Memory B cell (primary cell): ENCODE measurements around the gene SELENOM.

Experiments used
- ATAC-seq: fragments of 150-1000 bp; cut with Tn5 transposase; 2 replicates; pipeline ENCODE4 v1.10.0; 2021; ENCODE audit warnings: low read depth, mild to moderate bottlenecking, moderate library complexity
- DNase-seq, 2 donors: peaks; one replicate each; pipeline ENCODE4 v3.0.0; 2022; ENCODE audit warnings: low spot score in 2 of 2
- H3K27ac Mint-ChIP-seq: one replicate; pipeline ENCODE4 v1.8.0; 2022; ENCODE audit warnings: mild to moderate bottlenecking, moderate library complexity, mixed read lengths
- H3K27me3 Mint-ChIP-seq: one replicate; pipeline ENCODE4 v1.8.0; 2022; ENCODE audit warnings: mixed read lengths
- H3K36me3 Mint-ChIP-seq: one replicate; pipeline ENCODE4 v1.8.0; 2022; ENCODE audit warnings: mild to moderate bottlenecking, mixed read lengths
- H3K4me1 Mint-ChIP-seq: one replicate; pipeline ENCODE4 v1.8.0; 2022; ENCODE audit warnings: mixed read lengths
- H3K4me3 Mint-ChIP-seq: one replicate; pipeline ENCODE4 v1.8.0; 2022; ENCODE audit warnings: mild to moderate bottlenecking, moderate library complexity, mixed read lengths
- H3K9me3 Mint-ChIP-seq: one replicate; pipeline ENCODE4 v1.8.0; 2022; ENCODE audit warnings: mixed read lengths

Gene SELENOM

GRCh38 chr22:31107178-31107893 is at the start of gene SELENOM:
Gene SELENOM (minus strand): TSS chr22:31107568. CDS start chr22:31107505, 63 bp downstream.
- Mint-ChIP-seq H3K27me3 (no peaks in the 10 kb centered on the region), H3K4me1 (peaks cover 19% of the 10 kb centered on the region), H3K27ac (peak within 1 kb of the TSS; percentile 88), H3K36me3 (no peaks in the 10 kb centered on the region), H3K9me3 (no peaks in the 10 kb centered on the region), H3K4me3 (peak within 1 kb of the TSS; percentile 90)
- peak; percentile 69 to 73 for DNase-seq
- ATAC-seq = peak; percentile 87

GRCh38 chr22:31155422-31155821 is 48.1 kb upstream of the SELENOM start:
- Mint-ChIP-seq H3K27ac (no peak overlapping the region), H3K4me1 (peaks cover 2% of the 10 kb centered on the region), H3K36me3 (no peaks in the 10 kb centered on the region), H3K27me3 (no peaks in the 10 kb centered on the region), H3K4me3 (no peak overlapping the region), H3K9me3 (no peaks in the 10 kb centered on the region)
- DNase-seq = no peak
- ATAC-seq = no peak

GRCh38 chr22:31154975-31155374 is 47.6 kb upstream of the SELENOM start:
- Mint-ChIP-seq H3K27me3 (no peaks in the 10 kb centered on the region), H3K9me3 (no peaks in the 10 kb centered on the region), H3K4me1 (peaks cover under 1% of the 10 kb centered on the region), H3K4me3 (no peak overlapping the region), H3K27ac (no peak overlapping the region), H3K36me3 (no peaks in the 10 kb centered on the region)
- ATAC-seq = no peak
- no peak for DNase-seq

GRCh38 chr22:31153357-31153756 is 46.0 kb upstream of the SELENOM start:
- ATAC-seq (no peak), DNase-seq (no peak)
- Mint-ChIP-seq H3K36me3 (no peaks in the 10 kb centered on the region), H3K4me3 (no peak overlapping the region), H3K27ac (no peak overlapping the region), H3K27me3 (no peaks in the 10 kb centered on the region), H3K4me1 (no peaks in the 10 kb centered on the region), H3K9me3 (no peaks in the 10 kb centered on the region)

GRCh38 chr22:31151872-31152271 is 44.5 kb upstream of the SELENOM start:
- Mint-ChIP-seq H3K4me3 (no peak overlapping the region), H3K27me3 (no peaks in the 10 kb centered on the region), H3K27ac (no peak overlapping the region), H3K4me1 (no peaks in the 10 kb centered on the region), H3K9me3 (no peaks in the 10 kb centered on the region), H3K36me3 (no peaks in the 10 kb centered on the region)
- ATAC-seq (no peak), DNase-seq (no peak)

- no peak overlapping the region for H3K4me3 Mint-ChIP-seq
- no peaks in the 10 kb centered on the region for H3K9me3 Mint-ChIP-seq
- no peak overlapping the region for H3K27ac Mint-ChIP-seq
- no peaks in the 10 kb centered on the region for H3K4me1 Mint-ChIP-seq
- H3K27me3 Mint-ChIP-seq = no peaks in the 10 kb centered on the region
- DNase-seq (no peak), ATAC-seq (no peak)
- no peaks in the 10 kb centered on the region for H3K36me3 Mint-ChIP-seq
Observed at GRCh38 chr22:31150615-31151014, 43.2 kb upstream of the SELENOM start.

- peak; percentile 37 to 45 for DNase-seq
- Mint-ChIP-seq H3K27ac (no peak overlapping the region), H3K36me3 (no peaks in the 10 kb centered on the region), H3K27me3 (no peaks in the 10 kb centered on the region), H3K4me3 (no peak overlapping the region), H3K4me1 (no peaks in the 10 kb centered on the region), H3K9me3 (no peaks in the 10 kb centered on the region)
- peak; percentile 91 for ATAC-seq
Observed at GRCh38 chr22:31148953-31149627, 41.7 kb upstream of the SELENOM start.

- no peaks in the 10 kb centered on the region for H3K4me1 Mint-ChIP-seq
- no peak overlapping the region for H3K4me3 Mint-ChIP-seq
- no peaks in the 10 kb centered on the region for H3K9me3 Mint-ChIP-seq
- H3K27ac Mint-ChIP-seq = no peak overlapping the region
- no peaks in the 10 kb centered on the region for H3K27me3 Mint-ChIP-seq
- ATAC-seq = no peak
- H3K36me3 Mint-ChIP-seq = no peaks in the 10 kb centered on the region
- DNase-seq = no peak
Observed at GRCh38 chr22:31148488-31148887, 41.1 kb upstream of the SELENOM start.

GRCh38 chr22:31144223-31144622 is 36.9 kb upstream of the SELENOM start:
- H3K4me3 Mint-ChIP-seq = no peak overlapping the region
- DNase-seq (no peak), ATAC-seq (no peak)
- H3K9me3 Mint-ChIP-seq = no peaks in the 10 kb centered on the region
- no peak overlapping the region for H3K27ac Mint-ChIP-seq
- no peaks in the 10 kb centered on the region for H3K4me1 Mint-ChIP-seq
- H3K36me3 Mint-ChIP-seq = no peaks in the 10 kb centered on the region
- peaks cover 7% of the 10 kb centered on the region for H3K27me3 Mint-ChIP-seq

GRCh38 chr22:31143537-31143936 is 36.2 kb upstream of the SELENOM start:
- DNase-seq (no peak), ATAC-seq (no peak)
- Mint-ChIP-seq H3K27ac (no peak overlapping the region), H3K4me1 (no peaks in the 10 kb centered on the region), H3K27me3 (peaks cover 7% of the 10 kb centered on the region), H3K4me3 (no peak overlapping the region), H3K36me3 (no peaks in the 10 kb centered on the region), H3K9me3 (no peaks in the 10 kb centered on the region)

GRCh38 chr22:31143038-31143437 is 35.7 kb upstream of the SELENOM start:
- H3K27me3 Mint-ChIP-seq = peaks cover 7% of the 10 kb centered on the region
- ATAC-seq (no peak), DNase-seq (no peak)
- H3K4me3 Mint-ChIP-seq = no peak overlapping the region
- H3K36me3 Mint-ChIP-seq = no peaks in the 10 kb centered on the region
- no peak overlapping the region for H3K27ac Mint-ChIP-seq
- H3K4me1 Mint-ChIP-seq = no peaks in the 10 kb centered on the region
- H3K9me3 Mint-ChIP-seq = no peaks in the 10 kb centered on the region

GRCh38 chr22:31142285-31142684 is 34.9 kb upstream of the SELENOM start:
- Mint-ChIP-seq H3K36me3 (no peaks in the 10 kb centered on the region), H3K4me3 (no peak overlapping the region), H3K9me3 (no peaks in the 10 kb centered on the region), H3K27me3 (peaks cover 7% of the 10 kb centered on the region), H3K27ac (no peak overlapping the region), H3K4me1 (no peaks in the 10 kb centered on the region)
- DNase-seq (no peak), ATAC-seq (no peak)

GRCh38 chr22:31141551-31141950 is 34.2 kb upstream of the SELENOM start:
- ATAC-seq (no peak), DNase-seq (no peak)
- Mint-ChIP-seq H3K27ac (no peak overlapping the region), H3K36me3 (no peaks in the 10 kb centered on the region), H3K9me3 (no peaks in the 10 kb centered on the region), H3K4me1 (no peaks in the 10 kb centered on the region), H3K27me3 (peaks cover 7% of the 10 kb centered on the region), H3K4me3 (no peak overlapping the region)

- H3K27ac Mint-ChIP-seq = no peak overlapping the region
- no peak for ATAC-seq
- H3K36me3 Mint-ChIP-seq = no peaks in the 10 kb centered on the region
- no peaks in the 10 kb centered on the region for H3K9me3 Mint-ChIP-seq
- DNase-seq = no peak
- H3K4me1 Mint-ChIP-seq = no peaks in the 10 kb centered on the region
- peaks cover 7% of the 10 kb centered on the region for H3K27me3 Mint-ChIP-seq
- no peak overlapping the region for H3K4me3 Mint-ChIP-seq
Observed at GRCh38 chr22:31140746-31141145, 33.4 kb upstream of the SELENOM start.
